Stimulated activated CD4-positive, alpha-beta T cell treated with anti-CD3 and anti-CD28 coated beads, Interleukin-1b, Interleukin-23, amount 100 ng/mL, for 48 hours (primary cell): ENCODE measurements around the gene TNFRSF8.

Experiments
- DNase-seq: peaks from one replicate; pipeline ENCODE4 v3.0.0-alpha.2; 2020

The TNFRSF8 gene

GRCh38 chr1:12064073-12064969, 1.2 kb downstream of the TNFRSF8 start:
- DNase-seq: no peak

DNA sequence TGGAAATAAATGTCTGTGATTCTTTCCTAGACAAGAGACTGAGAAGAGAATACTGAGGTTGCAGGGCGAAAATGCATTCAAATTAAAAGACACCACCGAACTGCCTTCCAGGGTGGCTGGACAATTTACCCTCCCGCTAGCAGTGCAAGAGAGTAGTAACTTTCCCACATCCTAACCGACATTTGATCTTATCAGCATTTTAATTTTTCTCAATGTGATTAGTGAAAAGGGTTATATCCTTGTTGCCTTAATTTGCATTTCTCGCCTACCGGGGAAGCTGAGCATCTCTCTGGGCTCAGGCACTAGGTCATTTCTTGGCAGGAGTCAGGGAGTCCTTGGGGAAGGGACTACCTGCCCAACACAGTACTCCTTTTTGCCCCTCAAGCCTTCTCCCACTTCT, 2.8 kb downstream of the TNFRSF8 start:
- no peak for DNase-seq

DNA sequence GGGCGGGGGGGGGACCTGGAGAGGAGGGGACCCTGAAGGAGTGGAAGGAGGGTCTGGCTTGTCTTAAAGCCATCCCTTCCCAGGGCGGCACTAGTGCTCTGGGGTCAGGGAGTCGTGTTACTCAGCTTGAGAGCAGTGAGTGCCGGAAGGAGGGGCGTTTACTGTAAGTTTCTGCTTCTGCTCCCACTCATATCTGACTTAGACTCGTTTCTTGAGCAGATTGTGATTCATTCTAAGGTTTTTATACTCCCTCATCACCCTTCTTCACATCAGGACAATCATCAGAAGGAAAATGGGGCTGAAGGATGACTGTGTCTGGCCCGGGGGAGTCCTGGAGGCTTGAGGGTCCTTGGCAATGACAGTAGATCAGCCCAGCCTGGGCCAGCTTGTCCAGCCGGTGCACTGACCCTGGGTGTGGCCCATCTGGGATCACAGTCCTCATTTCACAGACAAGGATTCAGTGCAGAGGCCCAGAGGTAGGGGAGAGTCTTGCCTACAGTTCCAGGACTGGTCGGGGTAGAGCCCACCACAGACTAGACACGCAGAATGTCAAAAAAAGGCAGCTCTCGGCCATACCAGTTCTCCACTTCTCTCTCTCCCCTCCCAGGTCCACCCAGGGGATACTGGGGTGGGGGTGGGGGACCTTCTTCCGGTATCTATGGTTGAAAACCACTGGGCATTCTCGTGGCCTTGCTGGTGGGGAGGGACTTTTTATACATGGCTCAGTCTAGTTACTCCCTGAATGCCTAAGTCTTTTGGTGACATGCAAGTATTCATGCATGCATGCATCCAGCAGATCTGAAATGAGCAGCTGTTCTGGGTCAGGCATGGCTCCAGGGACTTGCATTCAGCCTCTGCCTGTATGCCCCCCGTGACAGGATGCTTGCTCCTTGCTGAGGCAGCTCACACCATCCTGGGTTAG, 5.1 kb downstream of the TNFRSF8 start:
- peak; percentile 82 for DNase-seq

DNA sequence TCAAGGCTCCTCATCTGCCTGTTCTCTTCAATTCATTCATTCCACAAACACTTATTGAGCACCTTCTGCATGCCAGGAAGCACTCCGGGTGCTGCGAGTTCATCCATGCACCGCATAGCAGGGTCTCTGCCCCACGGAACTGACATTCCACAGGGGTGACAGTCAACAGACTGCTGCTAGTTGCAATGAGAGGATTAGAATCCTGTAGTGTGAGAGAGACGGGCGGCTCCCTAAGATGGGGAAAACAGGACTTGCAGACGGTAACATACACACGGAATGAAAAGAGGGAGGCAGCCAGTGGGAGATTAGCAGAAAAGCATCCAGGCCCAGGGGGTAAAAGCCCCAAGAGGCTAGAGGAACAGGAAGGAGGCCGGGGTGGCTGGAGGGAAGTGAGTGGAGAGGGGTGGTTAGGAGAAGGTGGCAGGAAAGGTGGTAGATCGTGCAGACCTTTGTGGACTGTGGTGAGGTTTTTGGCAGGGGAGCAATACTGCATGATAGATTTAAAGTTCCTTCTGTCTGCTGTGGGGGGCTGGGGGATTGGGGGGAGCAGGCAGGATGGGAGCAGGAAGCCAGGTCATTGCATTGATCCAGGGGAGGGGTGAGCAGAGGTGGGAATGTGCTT, 6.6 kb downstream of the TNFRSF8 start:
- DNase-seq: no peak

GRCh38 chr1:12071892-12072291, 8.8 kb downstream of the TNFRSF8 start:
- DNase-seq: no peak

DNA sequence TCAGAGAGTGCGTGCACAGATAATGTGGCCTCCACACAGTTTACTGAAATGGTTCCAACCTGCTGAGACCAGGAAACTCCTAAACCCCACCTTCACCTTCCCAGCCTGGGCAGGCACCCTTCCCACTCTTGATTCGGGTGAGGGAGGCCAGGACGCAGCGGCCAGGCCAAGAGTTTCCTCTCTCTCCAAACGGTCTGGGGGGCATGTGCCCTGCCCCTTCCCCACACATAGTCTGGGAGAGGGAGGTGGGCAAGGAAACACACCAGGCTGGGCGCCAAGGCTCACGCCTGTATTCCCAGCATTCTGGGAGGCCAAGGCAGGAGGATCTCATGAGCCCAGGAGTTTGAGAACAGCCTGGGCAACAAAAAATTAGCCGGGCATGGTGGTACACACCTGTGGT, 9.6 kb downstream of the TNFRSF8 start:
- DNase-seq: no peak

DNA sequence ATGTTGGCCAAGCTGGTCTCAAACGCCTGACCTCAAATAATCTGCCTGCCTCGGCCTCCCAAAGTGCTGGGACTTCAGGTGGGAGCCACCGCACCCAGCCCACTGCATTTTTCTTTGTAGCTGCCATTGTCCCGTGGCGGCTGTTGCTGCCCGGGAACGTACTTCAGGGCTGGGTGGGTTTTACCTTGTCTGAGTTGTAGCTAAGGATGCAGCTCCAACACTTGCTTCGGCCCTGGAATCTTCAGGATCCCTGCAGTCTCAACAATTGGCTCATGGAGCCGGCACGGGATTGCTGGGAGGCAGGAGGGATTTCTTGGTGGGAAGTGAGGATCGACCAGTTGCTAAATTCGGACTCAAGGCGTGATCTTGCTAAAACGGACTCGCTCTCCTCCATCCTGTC, 10.7 kb downstream of the TNFRSF8 start:
- DNase-seq: no peak

DNA sequence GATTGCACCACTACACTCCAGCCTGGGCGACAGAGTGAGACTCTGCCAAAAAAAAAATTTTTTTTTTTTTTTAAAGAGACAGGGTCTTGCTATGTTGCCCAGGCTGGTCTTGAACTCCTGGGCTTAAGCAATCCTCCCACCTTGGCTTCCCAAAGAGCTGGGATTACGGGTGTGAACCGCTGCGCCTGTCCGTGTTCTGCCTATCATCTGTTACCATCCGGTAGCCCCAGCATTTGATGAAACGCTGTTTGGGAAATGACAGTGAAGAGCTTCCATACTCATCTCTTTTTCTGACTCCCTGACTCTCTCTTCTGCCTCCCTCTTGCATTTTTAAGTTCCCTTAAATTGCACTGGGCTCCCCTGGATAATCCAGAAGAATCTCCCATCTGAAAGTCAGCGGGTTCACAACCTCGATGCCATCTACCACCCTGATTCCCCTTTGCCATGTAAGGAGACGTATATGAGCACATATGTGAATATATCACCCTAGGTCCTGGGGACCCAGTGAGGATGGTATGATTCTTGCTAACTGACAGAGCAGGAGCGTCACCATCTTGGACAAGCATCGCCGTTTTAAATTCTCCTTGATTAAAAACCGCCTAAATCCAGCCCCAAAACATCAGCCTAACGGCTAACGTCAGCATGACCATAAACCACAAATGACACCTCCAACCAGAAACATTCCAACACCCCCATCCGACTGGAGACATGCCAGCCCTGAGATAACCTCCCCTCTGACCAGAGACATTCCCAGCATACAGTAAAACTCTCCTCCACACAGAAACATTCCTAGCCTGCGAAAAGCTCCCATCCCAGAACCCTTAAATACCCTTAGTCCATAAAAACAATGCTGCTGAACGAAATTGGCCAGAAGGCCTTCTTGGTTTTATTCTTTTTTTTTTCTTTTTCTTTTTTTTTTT, 12.4 kb downstream of the TNFRSF8 start:
- DNase-seq: no peak

GRCh38 chr1:12076425-12077005, 13.4 kb downstream of the TNFRSF8 start:
- DNase-seq: no peak

GRCh38 chr1:12078575-12078937, 15.5 kb downstream of the TNFRSF8 start:
- DNase-seq: no peak

- DNase-seq: peak; percentile 58
These were observed 16.1 kb downstream of the TNFRSF8 start for GRCh38 chr1:12078938-12079861.

DNA sequence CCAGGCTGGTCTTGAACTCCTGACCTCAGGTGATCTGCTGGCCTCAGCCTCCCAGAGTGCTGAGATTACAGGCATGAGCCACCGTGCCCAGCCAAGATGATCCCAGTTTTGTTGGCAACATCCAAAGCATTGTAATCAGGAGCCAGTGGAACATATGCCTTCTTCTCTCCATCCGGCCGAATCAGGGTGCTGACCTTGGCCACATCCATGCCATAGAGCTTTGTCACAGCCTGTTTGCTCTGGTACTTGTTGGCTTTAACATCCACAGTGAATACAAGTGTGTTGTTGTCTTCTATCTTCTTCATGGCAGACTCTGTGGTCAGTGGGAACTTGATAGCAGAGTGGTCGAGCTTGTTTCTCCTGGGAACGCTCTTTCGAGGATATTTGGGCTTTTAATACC, 17.1 kb downstream of the TNFRSF8 start:
- no peak for DNase-seq

DNA sequence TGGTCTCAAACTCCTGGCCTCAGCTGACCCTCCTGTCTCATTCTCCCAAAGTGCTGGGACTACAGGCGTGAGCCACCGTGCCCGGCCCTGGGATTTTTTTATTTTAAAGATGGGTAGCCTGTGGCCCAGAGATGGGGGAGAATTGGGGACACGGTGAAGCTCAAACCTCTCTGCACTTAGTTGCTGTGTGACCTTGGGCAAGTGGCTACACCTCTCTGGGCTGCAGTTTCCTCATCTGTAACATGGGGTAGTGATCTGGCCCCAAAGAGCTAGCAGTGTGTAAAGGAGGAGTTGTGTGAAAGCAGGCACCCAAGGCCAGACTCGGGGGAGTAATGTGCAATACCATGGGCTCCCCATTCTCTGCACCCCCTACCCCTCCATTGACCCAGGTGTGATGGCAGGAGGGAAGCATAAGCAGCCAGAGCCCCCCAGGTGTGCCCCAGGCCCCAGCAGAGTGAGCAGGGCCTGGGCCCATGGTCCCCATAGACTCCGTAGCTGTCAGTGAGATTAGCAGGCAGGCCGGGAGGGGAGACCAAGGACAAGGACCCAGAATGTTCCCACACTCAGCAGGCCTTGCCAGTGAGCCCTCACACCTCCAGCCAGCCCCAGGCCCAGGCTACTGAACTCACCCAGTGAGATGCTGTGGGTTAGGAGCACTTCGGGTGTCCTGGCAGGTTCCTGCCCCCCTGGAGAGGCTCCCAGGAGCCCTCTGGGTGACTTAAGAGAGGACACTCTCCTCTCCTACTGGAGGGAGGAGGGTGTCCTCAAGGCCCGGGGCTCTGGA, 17.9 kb downstream of the TNFRSF8 start:
- no peak for DNase-seq

DNA sequence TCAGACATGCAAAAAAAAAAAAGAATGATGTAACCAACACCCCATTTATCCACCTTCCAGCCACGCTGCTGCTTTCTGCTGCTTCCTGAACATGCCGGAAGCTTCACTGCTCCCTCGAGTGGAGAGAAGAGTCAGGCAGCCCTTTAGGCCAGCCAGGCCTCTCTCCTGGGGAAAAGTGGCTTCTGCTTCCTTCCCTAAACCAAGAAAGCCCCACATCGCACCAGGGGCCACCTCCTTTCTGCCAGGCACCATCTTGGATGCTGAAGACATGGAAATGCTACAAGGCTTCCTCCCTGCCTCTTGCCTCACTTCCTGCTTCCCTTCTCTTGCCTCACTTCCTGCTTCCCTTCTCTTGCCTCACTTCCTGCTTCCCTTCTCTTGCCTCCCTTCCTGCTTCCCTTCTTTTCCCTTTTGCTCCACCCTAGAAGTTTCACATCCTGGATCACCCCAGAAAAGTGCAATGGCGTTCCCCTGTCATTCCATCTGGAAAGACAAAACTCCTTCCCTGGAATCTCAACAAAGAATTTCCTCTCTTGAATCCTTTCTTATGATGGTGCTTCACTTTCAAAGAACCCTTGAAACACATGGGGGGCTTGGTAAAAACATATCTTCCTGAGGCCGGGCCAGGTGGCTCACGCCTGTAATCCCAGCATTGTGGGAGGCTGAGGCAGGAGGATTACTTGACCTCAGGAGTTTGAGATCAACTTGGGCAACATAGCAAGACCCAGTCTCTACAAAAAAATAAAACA, 18.7 kb downstream of the TNFRSF8 start:
- DNase-seq: no peak

- no peak for DNase-seq
These were observed 19.9 kb downstream of the TNFRSF8 start for GRCh38 chr1:12082988-12083387.

DNA sequence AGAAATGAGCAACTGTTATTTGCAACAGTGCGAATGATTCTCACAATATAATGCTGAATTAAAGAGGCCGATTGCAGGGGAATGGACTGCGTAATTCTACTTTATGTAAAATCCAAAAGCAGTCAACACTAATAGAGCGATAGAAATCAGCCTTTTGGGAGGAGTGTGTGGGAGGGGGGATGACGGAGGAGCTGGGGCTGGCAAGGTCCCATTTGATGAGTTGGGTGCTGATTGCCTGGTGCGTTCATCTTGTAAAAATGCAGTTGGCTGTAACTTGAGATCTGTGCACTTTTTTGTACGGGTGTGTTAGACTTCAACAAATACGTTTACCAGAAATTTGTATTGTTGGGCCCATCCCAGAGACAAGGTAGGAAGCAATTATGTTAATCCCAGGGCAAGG, 20.7 kb downstream of the TNFRSF8 start:
- DNase-seq: no peak

- DNase-seq: no peak
These were observed 22.6 kb downstream of the TNFRSF8 start for GRCh38 chr1:12085643-12086260.

DNA sequence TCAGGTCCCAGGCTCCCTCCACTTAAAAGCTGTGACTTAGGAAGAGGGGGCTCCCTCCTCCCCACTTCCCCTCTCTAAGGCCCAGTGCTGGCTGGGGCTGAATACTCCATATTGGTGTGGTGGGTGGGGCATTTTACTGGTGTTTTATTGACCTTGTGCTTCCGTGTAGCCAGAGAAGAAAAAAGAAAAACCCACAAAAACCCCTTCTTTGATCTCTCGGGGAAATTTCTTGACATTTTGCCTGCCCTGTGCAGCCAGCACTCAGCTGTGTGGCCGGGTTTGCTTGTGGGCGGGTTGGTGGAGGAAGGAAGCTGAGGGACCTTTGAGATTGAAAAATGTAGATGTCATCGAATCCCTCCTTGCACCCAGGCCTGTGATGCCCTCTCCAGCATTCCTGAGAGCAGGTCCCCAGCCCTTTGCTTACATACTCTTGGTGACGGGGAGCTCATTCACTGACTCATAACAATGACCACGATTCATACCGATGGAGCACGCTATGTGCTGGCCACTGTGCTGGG, 24.8 kb downstream of the TNFRSF8 start:
- DNase-seq: peak; percentile 43
